Body of pancreas (tissue), 4 donors: ENCODE measurements around the gene EYA2. TPM values are rescaled to one million over a fixed set of nuclear protein-coding genes. Genes with fewer than 3 reads are reported as not detected.

Experiments used
- ATAC-seq: fragments of 150-250 bp; one replicate; pipeline ENCODE4 v1.9.1; 2016
- DNase-seq, 4 donors: peaks; one replicate each; pipeline ENCODE4 v3.0.0-alpha.2; 2019
- H3K27ac ChIP-seq, 4 donors: fragments of 200-600 bp; sonication (generic); 1 replicate in 3 of 4; 2 replicates in 1 of 4; pipeline versions ENCODE4 v1.5.1 to v1.6.1; 2016 to 2019; ENCODE audit warnings: mild to moderate bottlenecking in 1 of 4, mixed read lengths in 1 of 4, moderate library complexity in 1 of 4
- H3K27me3 ChIP-seq, 2 donors: fragments of 200-600 bp; sonication (generic); one replicate each; pipeline ENCODE4 v1.6.0; 2016; ENCODE audit warnings: mild to moderate bottlenecking in 1 of 2
- H3K36me3 ChIP-seq, 2 donors: fragments of 200-600 bp; sonication (generic); replicated peaks in 1 of 2; 2 replicates each; pipeline ENCODE4 v1.5.1; 2016; ENCODE audit warnings: low read depth in 2 of 2; ENCODE audit not compliant: insufficient read depth in 1 of 2
- H3K4me1 ChIP-seq: fragments of 200-600 bp; sonication (generic); one replicate; pipeline ENCODE4 v1.6.0; 2016
- H3K4me3 ChIP-seq, 2 donors: fragments of 200-600 bp; sonication (generic); 1 replicate in 1 of 2; 2 replicates in 1 of 2; pipeline ENCODE4 v1.5.1; 2016 to 2019
- H3K9me3 ChIP-seq, 3 donors: fragments of 200-600 bp; sonication (generic); 1 replicate in 2 of 3; 2 replicates in 1 of 3; pipeline ENCODE4 v1.5.1; 2016
- POLR2A ChIP-seq, 3 donors: fragments of 450-650 bp; IDR thresholded peaks; one replicate each; pipeline ENCODE4 v1.6.1; 2016; ENCODE audit warnings: antibody characterized with exemption in 3 of 3, mild to moderate bottlenecking in 2 of 3
- WGBS, 2 donors: methylation state at CpG; one replicate each; pipeline ENCODE4 v1.1.5; 2017; 5-methylcytosine and 5-hydroxymethylcytosine counted together
- intact Hi-C: fragments of 100-400 bp; cut with DNase I; formaldehyde crosslinking; loops from one replicate; pipeline ENCODE4 v1.15.1; 2023
- total RNA-seq, 2 donors: library from RNA; depleted of rRNA; stranded (reverse); fragments of >200 nt; gene quantifications; one replicate each; pipeline ENCODE4 v1.1.0, GENCODE V29; 2016
- TF ChIP-seq, protein P1 (sequence below), 7 experiments: fragments of 450-650 bp in 4 of 7; fragments of 200-600 bp in 3 of 7; sonication (generic) in 3 of 7; IDR thresholded peaks; one replicate each; pipeline ENCODE4 v1.5.1; 2016 to 2019; ENCODE audit warnings: antibody characterized with exemption in 7 of 7

EYA2 gene
- total RNA-seq, 2 donors from 2014 or later, result 0.52 to 3.6 TPM

DNA sequence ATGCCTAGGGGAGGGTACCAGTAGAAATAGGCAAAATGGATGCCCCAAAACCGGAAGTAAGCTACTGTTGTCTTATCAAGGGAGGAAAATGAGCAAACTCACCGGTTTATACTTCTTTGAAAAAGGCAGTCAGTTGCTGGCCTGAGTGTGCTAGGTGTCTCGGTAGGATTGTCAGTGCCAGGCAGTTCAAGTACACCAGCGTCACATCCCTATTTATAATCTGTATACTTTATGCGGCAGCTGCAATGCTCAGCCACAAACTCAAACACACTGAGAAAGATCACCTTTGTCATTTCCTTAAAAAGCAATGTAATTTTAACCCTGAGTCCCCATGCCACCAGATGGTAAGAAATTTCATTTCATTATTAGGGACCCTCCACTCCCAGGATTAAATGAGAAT, 196.2 kb downstream of the EYA2 start:
- no peaks in the 10 kb centered on the region for H3K27me3 ChIP-seq
- WGBS, 2 donors, result 75 to 76% methylated on average over 5 of the region's 5 CpGs
- no peaks in the 10 kb centered on the region for H3K36me3 ChIP-seq
- DNase-seq, result no peak
- no peaks in the 10 kb centered on the region for H3K9me3 ChIP-seq
- no peak overlapping the region for H3K27ac ChIP-seq
- no peak overlapping the region for H3K4me3 ChIP-seq
- TF ChIP-seq, protein P1, sequence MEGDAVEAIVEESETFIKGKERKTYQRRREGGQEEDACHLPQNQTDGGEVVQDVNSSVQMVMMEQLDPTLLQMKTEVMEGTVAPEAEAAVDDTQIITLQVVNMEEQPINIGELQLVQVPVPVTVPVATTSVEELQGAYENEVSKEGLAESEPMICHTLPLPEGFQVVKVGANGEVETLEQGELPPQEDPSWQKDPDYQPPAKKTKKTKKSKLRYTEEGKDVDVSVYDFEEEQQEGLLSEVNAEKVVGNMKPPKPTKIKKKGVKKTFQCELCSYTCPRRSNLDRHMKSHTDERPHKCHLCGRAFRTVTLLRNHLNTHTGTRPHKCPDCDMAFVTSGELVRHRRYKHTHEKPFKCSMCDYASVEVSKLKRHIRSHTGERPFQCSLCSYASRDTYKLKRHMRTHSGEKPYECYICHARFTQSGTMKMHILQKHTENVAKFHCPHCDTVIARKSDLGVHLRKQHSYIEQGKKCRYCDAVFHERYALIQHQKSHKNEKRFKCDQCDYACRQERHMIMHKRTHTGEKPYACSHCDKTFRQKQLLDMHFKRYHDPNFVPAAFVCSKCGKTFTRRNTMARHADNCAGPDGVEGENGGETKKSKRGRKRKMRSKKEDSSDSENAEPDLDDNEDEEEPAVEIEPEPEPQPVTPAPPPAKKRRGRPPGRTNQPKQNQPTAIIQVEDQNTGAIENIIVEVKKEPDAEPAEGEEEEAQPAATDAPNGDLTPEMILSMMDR (IDR thresholded peaks at IDR 0.05), result no peak
- TF ChIP-seq POLR2A (IDR thresholded peaks at IDR 0.05), result no peak
- intact Hi-C loops, result no loop called here
- no peaks in the 10 kb centered on the region for H3K4me1 ChIP-seq
- no peak for ATAC-seq

DNA sequence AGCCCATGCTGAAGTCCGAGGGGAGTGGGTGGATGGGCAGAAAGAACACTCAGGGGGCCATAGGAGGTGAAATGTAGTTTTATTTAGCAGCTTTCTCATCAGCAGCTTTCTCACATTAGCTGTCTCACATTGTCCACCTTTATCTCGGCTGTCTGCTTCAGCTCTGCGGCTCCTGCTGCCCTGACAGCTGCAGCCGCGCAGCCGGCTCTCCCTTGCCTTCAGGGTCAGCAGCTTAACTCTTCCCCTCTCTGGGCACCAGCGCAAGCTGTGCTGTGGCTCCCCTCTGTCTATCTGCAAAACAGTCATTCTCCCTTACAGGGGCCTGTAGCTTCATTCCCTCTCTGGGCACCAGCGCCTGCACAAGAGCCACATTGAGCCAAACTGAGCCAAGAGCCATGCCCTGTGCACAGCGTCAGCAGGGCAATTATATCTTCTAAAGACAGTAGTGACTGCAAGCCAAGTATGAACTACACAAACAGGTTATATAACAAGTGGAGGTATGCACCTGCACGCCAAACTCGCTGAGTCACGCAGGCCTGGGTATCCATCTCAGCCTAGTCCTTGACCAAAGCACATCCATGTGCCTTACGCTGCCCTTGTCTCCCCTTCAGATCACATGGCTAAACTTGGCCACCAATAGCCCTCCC, 198.8 kb downstream of the EYA2 start:
- Histone ChIP-seq H3K4me3 (no peak overlapping the region), H3K9me3 (no peaks in the 10 kb centered on the region), H3K27me3 (no peaks in the 10 kb centered on the region), H3K36me3 (no peaks in the 10 kb centered on the region), H3K4me1 (no peaks in the 10 kb centered on the region), H3K27ac (no peak overlapping the region)
- ATAC-seq, result no peak
- 61 to 67% methylated on average over 13 of the region's 13 CpGs for WGBS, 2 donors
- intact Hi-C loops, result no loop called here
- TF ChIP-seq, protein P1 (IDR thresholded peaks at IDR 0.05), result no peak
- no peak for DNase-seq

DNA sequence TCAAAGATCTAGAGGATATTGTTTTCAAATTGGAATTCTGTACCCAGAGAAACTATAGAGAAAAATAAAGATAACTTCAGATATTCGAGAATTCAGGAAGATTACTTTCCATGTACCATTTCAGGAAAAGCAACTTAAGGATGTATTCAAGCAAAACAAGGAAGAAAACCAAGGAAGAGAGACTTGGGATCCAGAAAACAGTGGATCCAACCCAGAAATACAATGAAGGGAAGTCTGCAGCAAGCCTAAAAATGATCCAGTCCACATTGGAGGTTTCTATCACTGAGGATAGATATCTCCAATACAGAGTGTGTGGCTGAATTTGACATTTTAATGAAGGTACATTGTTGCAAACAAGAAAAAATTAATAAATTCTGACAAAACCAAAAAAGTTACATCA, 201.0 kb downstream of the EYA2 start:
- DNase-seq, result no peak
- Histone ChIP-seq H3K27ac (no peak overlapping the region), H3K9me3 (no peaks in the 10 kb centered on the region), H3K4me1 (no peaks in the 10 kb centered on the region), H3K4me3 (no peak overlapping the region), H3K36me3 (no peaks in the 10 kb centered on the region), H3K27me3 (no peaks in the 10 kb centered on the region)
- ATAC-seq, result no peak
- intact Hi-C loops, result no loop called here
- 25 to 38% methylated on average over 1 of the region's 1 CpG for WGBS, 2 donors
- TF ChIP-seq POLR2A (IDR thresholded peaks at IDR 0.05), result no peak
- TF ChIP-seq, protein P1 (IDR thresholded peaks at IDR 0.05), result no peak

DNA sequence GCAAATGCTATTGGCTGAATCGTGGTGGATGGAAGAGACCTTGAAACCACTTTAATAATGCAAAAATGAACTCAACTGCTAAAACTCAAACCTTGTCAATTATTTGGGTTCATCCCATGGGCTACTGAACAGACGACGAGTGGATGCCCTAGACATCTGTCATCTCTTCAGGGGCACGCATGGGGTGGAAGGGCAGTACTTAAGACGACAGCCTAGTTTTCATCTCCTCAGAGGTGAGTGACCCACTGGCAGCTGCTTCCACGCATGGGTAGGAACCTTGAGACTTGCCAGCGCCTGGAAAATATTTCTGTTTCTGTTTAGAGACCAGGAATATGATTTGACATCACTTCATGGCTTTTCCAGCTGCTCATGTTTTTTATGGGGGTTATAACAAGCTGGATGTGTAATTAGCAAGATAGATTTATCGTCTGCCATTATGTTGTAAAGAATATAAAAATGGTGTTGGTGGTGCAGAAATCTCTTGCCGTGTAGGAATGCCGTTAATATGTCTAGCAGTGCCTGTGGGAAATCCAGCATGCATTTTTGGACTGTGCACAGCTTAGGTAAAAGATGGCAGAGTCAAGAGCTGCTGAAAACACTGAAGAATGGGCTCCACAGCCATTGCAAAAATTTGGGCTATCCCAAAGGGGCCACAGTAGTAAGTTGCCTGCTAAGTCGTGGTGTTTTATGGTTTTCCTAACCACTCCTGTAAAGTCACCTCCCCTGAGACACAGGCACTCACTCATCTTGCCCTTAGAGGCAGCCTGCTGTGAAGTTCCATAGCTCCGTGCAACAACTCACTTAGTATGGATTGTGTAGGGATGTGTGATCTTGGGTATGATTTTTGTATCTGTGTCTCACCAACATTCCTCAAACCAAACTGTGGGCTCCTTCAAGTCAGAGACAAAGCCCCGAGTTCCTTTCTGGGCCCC, 203.3 kb downstream of the EYA2 start:
- Histone ChIP-seq H3K9me3 (peaks cover 0 to 3% (median 0%) of the 10 kb centered on the region in 3 donors), H3K4me3 (no peak overlapping the region), H3K4me1 (no peaks in the 10 kb centered on the region), H3K36me3 (no peaks in the 10 kb centered on the region), H3K27ac (no peak overlapping the region), H3K27me3 (no peaks in the 10 kb centered on the region)
- no peak for DNase-seq
- intact Hi-C loops, result no loop called here
- ATAC-seq, result no peak
- TF ChIP-seq, protein P1 (IDR thresholded peaks at IDR 0.05), result no peak
- TF ChIP-seq POLR2A (IDR thresholded peaks at IDR 0.05), result no peak
- 58 to 59% methylated on average over 13 of the region's 13 CpGs for WGBS, 2 donors
